WTC11 (cell line): ENCODE measurements around the gene RRP12. TPM values are rescaled to one million over a fixed set of nuclear protein-coding genes. Genes with fewer than 3 reads are reported as not detected.

Experiments used
- ATAC-seq: fragments of 200-7000 bp; cut with Tn5 transposase; 2 replicates; pipeline ENCODE4 v1.10.0; 2021; ENCODE audit warnings: mild to moderate bottlenecking, moderate library complexity
- CTCF ChIA-PET: fragments of 300-600 bp; sonication (Branson Sonifier 250); formaldehyde crosslinking; loops from one replicate; lab custom pipeline; 2021; ENCODE audit warnings: antibody characterized with exemption; lab: Charles Lee
- POLR2A ChIA-PET: fragments of 350-600 bp; sonication (Branson Sonifier 250); formaldehyde crosslinking; loops from one replicate; lab custom pipeline; 2021; ENCODE audit warnings: antibody characterized with exemption; lab: Charles Lee
- DNase-seq: peaks from one replicate; pipeline ENCODE4 v3.0.0; 2021; ENCODE audit warnings: low spot score
- H3K27ac Mint-ChIP-seq: 2 replicates; pipeline ENCODE4 v1.8.0; 2021; ENCODE audit warnings: mixed read lengths
- H3K27me3 Mint-ChIP-seq: 2 replicates; pipeline ENCODE4 v1.8.0; 2021; ENCODE audit warnings: low read depth, mild to moderate bottlenecking, moderate library complexity, mixed read lengths
- H3K36me3 Mint-ChIP-seq: 2 replicates; pipeline ENCODE4 v1.8.0; 2021; ENCODE audit warnings: mixed read lengths
- H3K4me1 Mint-ChIP-seq: 2 replicates; pipeline ENCODE4 v1.8.0; 2022; ENCODE audit warnings: mixed read lengths
- H3K4me3 Mint-ChIP-seq: 2 replicates; pipeline ENCODE4 v1.8.0; 2021; ENCODE audit warnings: mild to moderate bottlenecking, moderate library complexity, mixed read lengths
- H3K9me3 Mint-ChIP-seq: 2 replicates; pipeline ENCODE4 v1.8.0; 2021; ENCODE audit warnings: mixed read lengths
- AFF4 ChIP-seq: sonication (generic); formaldehyde crosslinking; IDR thresholded peaks from 2 replicates; pipeline ENCODE4 v1.8.1; 2023; ENCODE audit warnings: mild to moderate bottlenecking, missing genetic modification reagents, borderline replicate concordance
- AR ChIP-seq: fragments of 250-450 bp; sonication (Bioruptor Pico); IDR thresholded peaks from 2 replicates; pipeline ENCODE4 v1.9.0; 2021; ENCODE audit warnings: mild to moderate bottlenecking
- CBFB ChIP-seq: sonication (generic); formaldehyde crosslinking; IDR thresholded peaks from 2 replicates; pipeline ENCODE4 v1.8.1; 2022; ENCODE audit warnings: mild to moderate bottlenecking, low read depth, missing genetic modification reagents
- FOXK1 ChIP-seq: sonication (generic); formaldehyde crosslinking; IDR thresholded peaks from 2 replicates; pipeline ENCODE4 v1.8.0; 2022; ENCODE audit warnings: mild to moderate bottlenecking, moderate library complexity, missing genetic modification reagents
- GRHL2 ChIP-seq: fragments of 250-450 bp; sonication (Bioruptor Pico); IDR thresholded peaks from 2 replicates; pipeline ENCODE4 v1.8.0; 2022; ENCODE audit warnings: mild to moderate bottlenecking, moderate library complexity; ENCODE audit not compliant: insufficient replicate concordance, severe bottlenecking
- HMGXB4 ChIP-seq: sonication (generic); formaldehyde crosslinking; IDR thresholded peaks from 2 replicates; pipeline ENCODE4 v1.8.1; 2023; ENCODE audit warnings: mild to moderate bottlenecking, moderate library complexity, missing genetic modification reagents
- MYBL2 ChIP-seq: sonication (generic); formaldehyde crosslinking; IDR thresholded peaks from 2 replicates; pipeline ENCODE4 v1.8.1; 2023; ENCODE audit warnings: mild to moderate bottlenecking, moderate library complexity, missing genetic modification reagents
- NR3C1 ChIP-seq: sonication (generic); formaldehyde crosslinking; conservative IDR thresholded peaks from 2 replicates; pipeline ENCODE4 v1.8.1; 2023; ENCODE audit warnings: low read depth, mild to moderate bottlenecking, missing genetic modification reagents
- PRRX2 ChIP-seq: fragments of 250-450 bp; sonication (Bioruptor Pico); IDR thresholded peaks from 2 replicates; pipeline ENCODE4 v1.8.0; 2021; ENCODE audit warnings: mild to moderate bottlenecking
- USF1 ChIP-seq: sonication (generic); formaldehyde crosslinking; IDR thresholded peaks from 2 replicates; pipeline ENCODE4 v1.8.0; 2022; ENCODE audit warnings: mild to moderate bottlenecking, missing genetic modification reagents
- ZNF232 ChIP-seq: sonication (generic); formaldehyde crosslinking; IDR thresholded peaks from 2 replicates; pipeline ENCODE4 v1.8.0; 2022; ENCODE audit warnings: mild to moderate bottlenecking, missing genetic modification reagents
- ZNF423 ChIP-seq: fragments of 250-450 bp; sonication (Bioruptor Pico); IDR thresholded peaks from 2 replicates; pipeline ENCODE4 v2.1.2; 2022; ENCODE audit warnings: mild to moderate bottlenecking, moderate library complexity
- ZNF425 ChIP-seq: fragments of 250-450 bp; sonication (Bioruptor Pico); conservative IDR thresholded peaks from 2 replicates; pipeline ENCODE4 v1.9.0; 2021; ENCODE audit warnings: mild to moderate bottlenecking
- ZSCAN18 ChIP-seq: fragments of 250-450 bp; sonication (Bioruptor Pico); IDR thresholded peaks from 2 replicates; pipeline ENCODE4 v2.1.2; 2022; ENCODE audit warnings: mild to moderate bottlenecking, moderate library complexity
- total RNA-seq: library from RNA; stranded (reverse); gene quantifications from 3 replicates; pipeline ENCODE4 v1.2.3, GENCODE V29; 2021
- TF ChIP-seq, protein P1 (sequence below): sonication (generic); formaldehyde crosslinking; IDR thresholded peaks from 2 replicates; pipeline ENCODE4 v1.8.1; 2023; ENCODE audit warnings: mild to moderate bottlenecking, missing genetic modification reagents, moderate library complexity

Gene RRP12
- total RNA-seq, 1 experiment from 2014 or later: 56.6 TPM

DNA sequence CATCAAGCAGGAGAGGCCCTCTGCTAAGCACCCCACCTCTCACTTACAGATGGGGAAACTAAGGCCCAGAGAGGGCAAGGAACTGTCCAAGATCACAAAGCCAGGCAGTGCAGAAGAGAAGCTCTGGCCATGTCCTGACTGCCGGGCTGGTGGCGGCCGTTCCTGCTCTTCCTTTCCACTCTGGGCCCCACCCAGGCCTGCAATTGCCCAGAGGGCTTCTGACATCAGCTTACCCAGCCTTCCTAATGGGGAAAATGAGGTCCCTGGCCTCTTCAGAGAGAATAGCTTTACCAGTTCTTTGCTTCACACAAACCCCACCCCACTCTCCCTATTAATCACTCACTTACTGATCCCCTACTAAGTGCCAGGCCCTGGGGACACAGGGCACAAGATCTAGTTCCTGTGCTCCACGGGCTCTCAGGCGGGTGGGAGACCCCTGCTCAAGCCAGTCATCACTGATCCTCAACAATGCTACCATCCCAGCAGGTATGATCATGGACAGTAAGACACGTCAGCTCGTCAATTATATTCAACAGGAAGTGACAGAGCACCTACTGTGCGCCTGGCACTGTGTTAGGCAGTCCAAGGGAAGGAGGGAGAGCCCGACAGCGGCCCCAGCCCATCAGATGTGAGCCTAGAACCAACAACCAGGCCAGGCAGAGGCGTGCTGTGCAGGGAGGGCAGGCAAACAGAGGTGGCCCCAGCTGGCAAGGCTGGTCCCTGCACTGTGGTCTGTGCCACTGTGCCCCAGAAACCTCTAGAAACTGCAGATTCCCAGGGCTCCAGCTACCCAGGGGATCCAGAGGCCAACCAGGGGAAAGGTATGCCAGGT, 40.2 kb downstream of the RRP12 start:
- ChIA-PET CTCF (interaction anchor here (1.7 kb wide), 1 partner anchor 83 kb away, joined by 3 read pairs; no protein-coding TSS in a partner anchor), POLR2A (interaction anchor here (0.7 kb wide), 1 partner anchor 34 kb away, joined by 4 read pairs; no protein-coding TSS in a partner anchor)
- DNase-seq (no peak), ATAC-seq (no peak)
- H3K4me1 Mint-ChIP-seq: peaks cover 2% of the 10 kb centered on the region
- H3K27me3 Mint-ChIP-seq: no peaks in the 10 kb centered on the region
- H3K27ac Mint-ChIP-seq: peak overlapping the region; percentile 67; the same call in 1 of the 2 replicates
- peaks cover 54% of the 10 kb centered on the region for H3K36me3 Mint-ChIP-seq
- no peaks in the 10 kb centered on the region for H3K9me3 Mint-ChIP-seq
- TF ChIP-seq ZSCAN18 (CRISPR knock-in tag) (no peak), FOXK1 (CRISPR knock-in tag) (no peak), ZNF232 (CRISPR knock-in tag) (no peak)
- TF ChIP-seq, protein P1, sequence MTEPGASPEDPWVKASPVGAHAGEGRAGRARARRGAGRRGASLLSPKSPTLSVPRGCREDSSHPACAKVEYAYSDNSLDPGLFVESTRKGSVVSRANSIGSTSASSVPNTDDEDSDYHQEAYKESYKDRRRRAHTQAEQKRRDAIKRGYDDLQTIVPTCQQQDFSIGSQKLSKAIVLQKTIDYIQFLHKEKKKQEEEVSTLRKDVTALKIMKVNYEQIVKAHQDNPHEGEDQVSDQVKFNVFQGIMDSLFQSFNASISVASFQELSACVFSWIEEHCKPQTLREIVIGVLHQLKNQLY (CRISPR knock-in tag): no peak
- H3K4me3 Mint-ChIP-seq: no peak overlapping the region

DNA sequence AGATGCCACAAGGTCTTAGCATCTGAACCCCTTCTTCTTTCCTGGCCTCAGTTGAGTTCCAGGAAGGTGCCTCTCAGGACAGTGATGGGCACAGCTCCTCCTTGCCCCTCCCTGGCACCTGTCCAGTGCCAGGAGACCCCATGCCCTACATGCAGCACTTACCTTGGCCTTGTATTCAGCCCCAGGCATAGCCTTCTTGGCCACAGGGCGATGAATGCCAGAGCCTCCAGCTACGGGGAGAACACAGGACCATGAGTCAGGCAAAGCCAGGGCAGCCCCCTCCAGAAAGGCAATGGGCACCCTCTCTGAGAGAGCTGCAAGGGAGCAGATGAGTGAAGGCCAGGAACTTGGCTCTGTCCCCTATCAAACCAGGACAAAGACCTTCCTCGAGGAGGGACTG, 42.4 kb downstream of the RRP12 start:
- TF ChIP-seq HMGXB4 (CRISPR knock-in tag): no peak
- TF ChIP-seq MYBL2: no peak
- no peak for TF ChIP-seq USF1 (CRISPR knock-in tag)
- DNase-seq (no peak), ATAC-seq (no peak)
- POLR2A ChIA-PET: no interaction called here
- peaks cover 38% of the 10 kb centered on the region for H3K36me3 Mint-ChIP-seq
- no peak overlapping the region for H3K27ac Mint-ChIP-seq
- no peaks in the 10 kb centered on the region for H3K9me3 Mint-ChIP-seq
- H3K4me3 Mint-ChIP-seq: no peak overlapping the region
- CTCF ChIA-PET: interaction anchor here (0.8 to 1.4 kb wide), 2 partner anchors 80 to 148 kb away, joined by 4 read pairs; no protein-coding TSS in a partner anchor
- peaks cover 7% of the 10 kb centered on the region for H3K4me1 Mint-ChIP-seq
- H3K27me3 Mint-ChIP-seq: no peaks in the 10 kb centered on the region

DNA sequence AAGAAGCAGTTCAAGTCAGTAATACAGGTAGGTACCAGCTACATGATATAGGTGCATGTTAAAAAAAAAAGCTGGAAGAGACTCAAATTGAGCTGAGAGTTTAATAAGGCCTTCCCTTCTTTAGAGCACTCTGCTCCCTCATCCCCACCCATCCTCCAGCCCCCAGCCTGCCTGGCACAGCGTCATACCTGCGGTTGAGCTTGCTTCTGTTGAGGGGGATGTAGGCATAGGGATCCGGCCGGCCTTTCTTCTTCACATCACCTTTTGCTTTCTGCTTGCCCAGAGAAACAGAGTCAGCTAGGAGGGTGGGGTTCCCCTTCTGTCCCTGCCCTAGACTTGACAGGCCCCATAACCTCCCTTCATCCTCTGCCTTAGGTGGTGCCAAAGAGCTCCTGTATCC, 42.8 kb downstream of the RRP12 start:
- H3K36me3 Mint-ChIP-seq: peaks cover 35% of the 10 kb centered on the region
- CTCF ChIA-PET: interaction anchor here (0.8 to 1.4 kb wide), 3 partner anchors 80 to 286 kb away, joined by 4 read pairs; no protein-coding TSS in a partner anchor
- no peaks in the 10 kb centered on the region for H3K9me3 Mint-ChIP-seq
- H3K4me3 Mint-ChIP-seq: no peak overlapping the region
- ATAC-seq: no peak
- POLR2A ChIA-PET: no interaction called here
- H3K27ac Mint-ChIP-seq: no peak overlapping the region
- H3K27me3 Mint-ChIP-seq: no peaks in the 10 kb centered on the region
- no peak for DNase-seq
- peaks cover 7% of the 10 kb centered on the region for H3K4me1 Mint-ChIP-seq
- TF ChIP-seq ZNF423 (CRISPR knock-in tag) (no peak), NR3C1 (no peak), GRHL2 (CRISPR knock-in tag) (no peak), ZNF425 (no peak), CBFB (CRISPR knock-in tag) (no peak), AFF4 (CRISPR knock-in tag) (no peak), AR (CRISPR knock-in tag) (no peak), PRRX2 (CRISPR knock-in tag) (no peak)
